Lower leg skin (tissue), 3 donors: ENCODE measurements around the gene ADPRH.

Experiments used
- CTCF ChIP-seq, 3 donors: fragments of 450-650 bp; IDR thresholded peaks; one replicate each; pipeline ENCODE4 v1.5.1; 2016; ENCODE audit warnings: antibody characterized with exemption in 3 of 3, mild to moderate bottlenecking in 3 of 3, moderate library complexity in 2 of 3
- POLR2A ChIP-seq, 2 donors: fragments of 450-650 bp; IDR thresholded peaks; one replicate each; pipeline ENCODE4 v1.6.1; 2016 to 2017; ENCODE audit warnings: antibody characterized with exemption in 2 of 2, mild to moderate bottlenecking in 1 of 2, moderate library complexity in 1 of 2

- TF ChIP-seq CTCF (IDR thresholded peaks at IDR 0.05) (no peak), POLR2A (IDR thresholded peaks at IDR 0.05) (no peak)
Measured at GRCh38 chr3:119571688-119572087, 7.6 kb upstream of the ADPRH start.
